ENCODE measurements around the gene CEP164.

Gene CEP164

DNA sequence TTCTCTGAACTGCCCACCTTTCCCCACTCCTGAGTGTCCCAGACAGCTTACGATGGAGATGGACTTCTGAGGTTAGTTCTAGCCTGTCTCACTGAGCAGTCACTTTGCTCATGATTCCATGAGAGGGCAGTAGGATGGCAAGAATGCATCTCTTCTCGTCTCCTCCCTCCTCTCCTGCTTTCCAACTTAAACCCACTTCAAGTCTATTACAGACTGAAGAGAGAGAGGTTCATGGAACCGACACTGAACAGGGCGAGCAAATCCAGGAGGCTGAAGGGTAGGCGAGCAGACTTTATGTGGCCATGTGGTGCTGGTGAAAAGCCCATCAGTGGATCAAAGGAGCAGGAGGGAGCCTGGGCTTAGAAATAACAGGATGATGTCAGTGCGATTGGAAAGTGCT, 38.6 kb downstream of the CEP164 start:
- DNase-seq (ENCODE audit: low read depth) = no peak

DNA sequence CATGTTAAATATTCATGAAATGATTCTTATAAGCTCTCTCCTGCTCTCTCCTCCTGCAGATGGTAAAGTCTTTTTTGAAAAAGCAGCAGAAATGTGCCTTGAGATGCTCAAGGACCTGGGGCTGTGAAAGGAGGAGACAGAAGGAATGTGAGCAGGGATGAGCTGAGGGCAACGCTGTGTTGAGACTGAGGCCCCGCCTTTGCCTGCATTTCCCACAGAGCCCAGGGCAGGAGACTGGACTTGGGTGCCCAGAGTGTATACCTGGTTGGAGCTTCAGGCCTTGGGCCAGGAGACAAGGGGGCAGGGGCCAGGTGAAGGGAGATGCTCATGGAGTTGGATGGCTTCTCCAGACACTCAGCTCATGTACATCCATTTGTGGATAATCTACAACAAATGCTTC, 39.2 kb downstream of the CEP164 start:
- DNase-seq (ENCODE audit: low read depth) = no peak

DNA sequence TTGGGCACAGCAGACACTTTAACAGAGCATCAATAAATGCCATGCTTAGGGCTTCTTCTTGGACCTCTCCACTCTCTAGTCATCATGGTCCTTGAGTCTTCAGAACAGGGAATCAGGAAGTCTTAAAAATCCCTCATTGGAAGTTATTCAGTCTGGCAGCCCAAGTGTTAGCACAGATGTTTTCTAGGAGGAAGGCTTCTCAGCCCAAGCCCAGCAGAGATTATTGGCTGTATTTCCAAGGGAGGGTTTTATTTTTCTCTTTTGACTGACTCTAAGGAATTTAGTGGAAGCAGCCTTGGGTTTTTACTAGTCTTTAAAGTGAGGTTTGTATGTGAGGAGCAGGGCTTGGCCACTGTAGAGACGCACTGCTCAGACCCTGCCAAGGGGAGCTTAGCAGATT, 41.9 kb downstream of the CEP164 start:
- no peak for DNase-seq (ENCODE audit: low read depth)

DNA sequence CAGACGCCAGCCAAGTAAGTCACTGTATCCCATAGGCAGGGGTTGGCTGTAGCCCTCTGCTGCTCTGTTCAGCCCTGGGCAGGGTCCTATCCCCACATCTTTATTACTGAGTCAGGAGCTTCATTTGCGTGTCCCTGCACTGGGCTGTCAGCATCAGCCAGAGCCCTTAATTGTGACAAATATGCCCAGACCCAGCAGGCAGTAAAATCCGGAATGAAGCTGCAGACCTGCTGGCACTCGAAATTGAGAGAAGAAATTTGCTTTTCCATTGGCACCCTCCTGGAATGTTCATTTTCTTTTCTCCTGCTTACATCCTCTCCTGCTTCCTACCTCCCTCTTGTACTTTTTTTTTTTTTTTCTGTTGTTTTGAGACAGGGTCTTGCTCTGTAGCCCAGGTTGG, 43.8 kb downstream of the CEP164 start:
- DNase-seq (ENCODE audit: low read depth) = no peak

DNA sequence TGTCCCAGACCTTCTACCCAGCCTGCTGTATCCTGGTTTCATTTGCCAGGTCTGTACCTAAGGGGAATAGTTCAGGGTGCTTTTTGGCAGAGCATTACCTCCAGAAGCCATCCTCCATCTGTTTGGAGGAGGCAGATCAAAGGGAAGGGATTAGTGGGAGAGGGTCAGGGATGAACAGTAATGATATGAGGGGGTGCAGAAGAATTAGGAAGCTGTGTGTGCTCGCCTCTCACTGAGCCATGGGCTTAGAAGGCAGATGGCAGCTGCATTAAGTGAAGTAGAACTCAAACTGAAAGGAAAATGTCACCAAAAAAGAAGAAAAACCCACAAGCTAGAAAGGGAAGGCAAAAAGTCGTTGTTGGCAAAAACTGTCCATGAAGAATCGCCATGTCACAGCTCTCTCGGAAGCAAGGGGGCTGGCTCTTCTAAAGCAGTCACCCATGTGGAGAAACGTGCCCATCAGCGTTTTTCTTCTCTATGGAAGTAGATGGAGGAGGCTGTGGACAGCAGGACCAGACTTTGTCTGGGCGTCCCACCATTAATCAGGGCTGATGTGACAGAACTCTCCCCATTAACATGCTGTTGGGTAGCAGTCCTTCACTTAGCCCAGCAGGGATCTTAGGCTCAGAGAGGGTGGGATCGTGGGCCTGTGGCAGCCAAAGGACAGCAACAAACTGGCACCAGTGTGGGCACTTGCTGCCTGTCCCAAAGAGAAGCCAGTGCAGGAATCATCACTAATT, 46.8 kb downstream of the CEP164 start:
- DNase-seq (ENCODE audit: low read depth) = no peak

DNA sequence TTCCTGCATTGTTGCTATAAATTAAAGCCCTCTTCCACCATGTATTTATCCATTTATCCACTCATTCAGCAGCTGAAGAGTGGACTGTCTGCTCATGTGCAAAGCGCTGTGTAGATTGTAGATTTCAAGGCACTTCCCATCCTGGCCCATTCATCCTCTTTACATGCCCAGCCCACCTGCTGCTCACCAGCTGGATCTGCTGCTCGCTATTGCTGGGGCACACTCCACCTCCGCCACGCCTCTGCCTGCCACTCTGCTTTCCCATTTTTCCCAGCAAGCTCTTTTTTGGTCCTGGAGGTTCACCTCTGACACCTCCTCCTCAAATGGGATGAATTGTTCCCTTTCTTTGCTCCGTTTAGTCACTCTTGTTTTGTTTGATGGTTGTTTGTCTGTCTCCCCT, 48.3 kb downstream of the CEP164 start:
- DNase-seq (ENCODE audit: low read depth) = no peak

DNA sequence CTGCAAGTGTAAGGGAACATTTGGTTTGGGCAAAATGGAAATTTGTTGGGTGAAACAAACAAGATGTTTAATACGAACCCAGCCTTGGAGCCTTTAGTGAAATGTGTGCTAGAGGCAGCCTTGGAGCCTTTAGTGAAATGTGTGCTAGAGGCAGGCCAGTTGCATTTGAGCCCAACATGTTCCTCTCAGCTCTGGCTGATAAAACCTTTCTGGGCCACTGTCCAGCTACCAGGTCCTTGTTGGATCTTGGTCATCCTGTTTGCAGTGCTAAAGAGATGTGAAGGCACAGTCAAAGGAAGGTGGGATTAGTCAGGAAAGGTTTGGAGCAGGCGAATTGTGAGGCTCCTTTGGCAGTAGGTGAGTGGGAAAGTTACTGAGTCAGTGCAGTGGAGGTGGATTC, 48.9 kb downstream of the CEP164 start:
- no peak for DNase-seq (ENCODE audit: low read depth)

DNA sequence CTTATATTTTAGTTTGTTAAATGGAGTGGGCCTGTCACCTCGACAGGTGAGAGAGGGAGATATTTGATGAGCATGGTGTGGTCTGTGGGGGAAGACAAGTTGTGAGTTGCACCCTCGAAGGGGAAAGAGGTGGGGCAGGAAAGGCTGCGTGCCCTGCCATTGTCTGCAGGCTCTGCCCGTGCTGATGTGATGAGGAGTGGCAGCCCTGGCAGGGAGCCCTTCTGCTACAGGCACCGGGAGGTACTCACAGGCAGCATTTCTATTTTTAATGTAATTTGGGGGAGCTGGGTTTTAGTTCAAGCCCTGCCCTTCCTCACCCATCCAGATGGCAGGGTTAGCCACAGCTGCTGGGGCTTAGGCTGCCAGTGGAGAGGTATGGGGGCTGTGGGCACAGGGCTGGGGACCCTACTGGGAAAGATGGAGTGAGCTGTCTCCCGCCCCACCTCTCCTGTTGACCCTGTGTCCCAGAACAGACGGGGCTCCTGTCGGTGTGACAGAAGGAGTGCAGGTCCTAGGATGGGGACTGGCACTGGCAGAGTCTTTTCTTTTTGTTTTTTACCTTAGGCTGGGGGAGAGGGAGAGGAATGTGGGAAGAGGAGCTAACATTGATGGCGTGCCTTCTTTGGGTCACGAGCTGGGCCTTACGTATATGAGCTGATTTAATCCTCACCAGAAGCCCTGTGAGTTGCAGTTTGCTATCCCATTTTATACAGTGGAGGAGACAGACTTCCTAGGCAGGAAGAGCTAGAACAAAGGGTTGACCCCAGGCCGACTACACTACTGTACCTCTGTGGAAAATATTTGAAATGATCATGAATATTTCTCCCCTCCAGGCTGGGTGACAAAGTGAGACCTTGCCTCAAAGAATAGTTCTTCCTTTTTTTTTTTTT, 51.6 kb downstream of the CEP164 start:
- DNase-seq (ENCODE audit: low read depth) = no peak

DNA sequence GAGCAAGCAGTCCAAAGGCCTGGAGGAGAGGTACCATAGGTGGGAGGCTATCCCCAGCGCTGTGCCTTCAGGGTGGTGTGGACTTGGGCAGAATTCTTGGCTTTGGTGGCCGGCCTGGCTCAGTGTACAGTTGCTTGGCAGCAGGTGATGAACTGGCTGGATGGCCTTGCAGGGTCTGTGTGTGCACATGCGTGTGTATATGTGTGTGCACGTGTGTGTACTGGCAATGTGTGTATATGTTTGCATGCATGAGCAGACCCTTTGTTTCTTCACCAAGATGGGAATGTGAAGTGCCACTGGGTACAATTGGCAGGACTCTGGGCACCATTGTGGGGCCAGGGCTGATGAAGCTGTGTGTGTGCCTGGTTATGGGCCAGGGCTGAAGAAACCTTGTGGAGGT, 53.0 kb downstream of the CEP164 start:
- DNase-seq (ENCODE audit: low read depth) = no peak

DNA sequence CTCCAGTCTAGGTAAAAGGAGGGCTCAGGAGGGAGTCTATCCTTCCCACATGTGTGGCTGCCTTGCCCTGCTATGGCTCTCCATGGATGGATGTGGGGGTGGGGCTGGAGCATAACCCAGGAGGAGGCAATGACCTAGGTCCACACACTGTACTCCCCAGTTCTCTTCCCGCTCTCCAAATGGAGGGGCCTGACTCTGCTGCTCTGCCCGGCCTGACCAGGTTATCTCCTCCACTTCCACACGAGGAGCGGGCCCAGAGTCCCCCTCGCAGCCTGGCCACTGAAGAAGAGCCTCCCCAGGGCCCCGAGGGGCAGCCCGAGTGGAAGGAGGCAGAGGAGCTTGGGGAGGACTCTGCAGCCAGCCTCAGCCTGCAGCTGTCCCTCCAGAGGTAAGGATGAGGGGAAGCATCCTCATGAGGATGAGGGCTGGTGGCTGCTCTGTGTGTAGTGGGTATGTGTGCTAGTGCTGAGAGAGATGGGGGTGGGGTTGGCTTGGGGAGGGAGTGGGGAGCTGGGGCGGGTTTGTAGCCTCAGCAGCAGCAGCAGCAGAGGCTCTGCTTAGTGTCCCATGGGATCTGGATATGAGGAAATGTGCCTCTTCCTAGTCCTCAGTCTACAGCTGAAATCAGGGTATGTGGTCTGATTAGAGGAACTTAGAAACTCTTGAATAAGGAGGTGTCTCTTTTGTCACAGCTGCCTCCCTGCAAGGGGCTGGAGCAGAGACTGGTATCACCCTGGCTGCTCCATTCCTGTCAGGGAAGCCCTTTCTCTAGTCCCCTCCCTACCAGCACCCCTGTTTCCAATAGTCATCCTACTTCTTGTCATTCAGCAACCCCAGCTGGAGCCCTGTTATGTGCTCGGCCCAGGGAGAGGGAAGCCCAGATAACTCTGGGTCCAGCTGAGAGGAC, 54.1 kb downstream of the CEP164 start:
- no peak for DNase-seq (ENCODE audit: low read depth)

DNA sequence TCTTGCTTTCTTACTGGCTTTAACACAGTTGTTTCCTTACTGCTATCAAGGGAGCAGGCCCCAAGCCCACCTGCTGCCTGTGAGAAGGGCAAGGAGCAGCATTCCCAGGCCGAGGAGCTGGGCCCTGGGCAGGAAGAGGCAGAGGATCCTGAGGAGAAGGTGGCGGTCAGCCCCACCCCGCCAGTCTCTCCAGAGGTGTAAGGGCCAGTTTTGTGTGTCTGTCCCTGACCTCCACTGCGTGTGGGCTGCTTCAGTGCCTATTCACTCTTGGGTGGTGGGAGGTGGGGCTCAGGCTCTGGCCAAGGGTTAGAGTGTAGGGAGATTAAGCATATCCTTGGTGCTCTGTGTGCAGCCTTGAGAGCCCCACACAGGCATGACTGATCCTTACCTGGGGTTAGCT, 55.1 kb downstream of the CEP164 start:
- no peak for DNase-seq (ENCODE audit: low read depth)

DNA sequence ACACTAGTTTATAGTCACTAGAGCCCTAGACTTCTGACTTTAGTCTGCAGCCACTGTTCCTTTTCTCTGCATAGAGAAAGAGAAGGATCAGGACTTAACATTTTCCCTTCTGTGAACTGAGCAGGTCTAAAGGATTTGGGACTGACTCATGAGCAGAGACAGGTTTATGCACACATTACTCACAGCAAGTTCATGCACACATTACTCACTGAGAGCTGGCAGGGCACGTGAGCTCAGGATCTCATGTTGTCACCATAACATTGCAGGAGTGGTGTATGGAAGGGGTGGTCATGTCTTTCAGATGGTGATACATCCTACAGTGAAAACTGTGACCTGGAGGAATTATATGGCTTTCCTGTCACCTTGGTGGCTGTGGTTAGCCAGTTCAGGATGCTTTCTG, 56.4 kb downstream of the CEP164 start:
- no peak for DNase-seq (ENCODE audit: low read depth)

DNA sequence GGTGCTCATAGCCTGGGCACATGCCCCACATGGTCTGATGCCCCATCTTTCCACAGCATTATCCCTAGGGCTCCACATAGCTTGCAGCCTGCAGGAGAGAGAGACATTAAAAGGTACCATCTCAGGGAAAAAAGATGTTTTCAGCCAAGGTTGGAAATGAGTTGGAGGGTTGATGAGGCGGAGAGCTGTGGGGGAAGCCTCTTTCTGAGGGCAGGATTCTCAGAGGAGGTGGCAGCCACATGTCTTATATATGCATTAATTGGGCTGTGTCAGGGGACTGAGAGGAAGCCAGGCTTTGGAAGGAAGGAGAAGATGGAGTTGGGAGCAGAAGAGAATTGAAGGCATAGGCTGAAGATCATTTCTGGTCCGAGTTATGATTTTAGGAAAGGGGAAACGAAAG, 57.8 kb downstream of the CEP164 start:
- no peak for DNase-seq (ENCODE audit: low read depth)

DNA sequence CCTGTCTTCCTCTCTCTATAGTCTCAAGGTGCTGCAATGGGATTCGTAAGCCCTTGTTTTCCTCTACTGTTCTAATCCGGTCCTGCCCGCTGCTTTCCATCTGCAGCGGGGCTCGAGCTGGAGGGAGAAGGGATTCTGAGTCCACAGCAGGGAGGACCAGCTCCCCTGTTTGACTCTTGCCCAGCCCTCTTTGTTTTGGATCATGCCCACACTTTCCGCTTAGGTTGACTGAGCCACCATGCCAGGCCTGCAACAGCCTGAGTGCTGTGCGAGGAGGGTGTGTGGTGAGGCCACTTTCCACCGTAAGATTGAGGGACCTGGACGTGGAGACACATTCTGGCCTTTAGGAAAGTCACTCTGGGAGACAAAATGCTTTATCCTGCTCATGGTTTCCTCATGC, 58.3 kb downstream of the CEP164 start:
- DNase-seq (ENCODE audit: low read depth) = no peak

DNA sequence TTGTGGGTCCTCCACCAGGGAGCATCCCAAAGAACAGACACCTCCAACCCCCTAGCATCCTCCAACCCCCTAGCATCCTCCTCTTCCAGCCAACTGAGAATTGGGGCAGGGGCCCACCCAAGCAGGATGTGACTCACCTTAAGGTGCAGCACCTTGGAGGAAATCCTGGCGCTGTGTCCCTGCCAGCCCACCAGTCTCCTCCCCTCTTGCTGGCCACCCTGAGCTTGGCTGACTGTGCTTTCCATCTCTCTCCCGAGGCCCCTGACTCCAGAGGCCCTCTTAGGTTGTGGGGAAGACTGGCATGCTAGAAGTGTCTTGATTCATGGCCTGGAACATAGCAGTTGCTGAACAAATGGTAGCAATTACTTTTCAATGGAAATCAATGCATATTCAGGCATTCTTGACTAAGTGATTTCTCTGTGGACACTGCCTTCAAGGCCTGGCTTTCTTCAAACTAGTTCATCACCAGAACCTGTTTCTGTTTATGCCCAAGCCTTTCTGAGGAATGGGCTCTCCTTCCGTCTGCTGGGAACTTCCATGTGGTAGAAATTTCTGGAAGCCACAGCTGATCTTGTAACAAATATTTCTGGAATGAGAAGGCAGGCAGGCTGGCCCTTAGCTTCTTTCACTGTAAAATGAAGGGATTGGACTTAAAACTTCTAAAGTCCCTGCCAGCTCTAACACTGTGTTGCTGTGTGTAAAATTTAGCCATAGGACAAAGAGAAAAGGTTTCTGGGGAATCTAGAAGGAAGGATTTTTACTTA, 60.5 kb downstream of the CEP164 start:
- DNase-seq (ENCODE audit: low read depth) = no peak

DNA sequence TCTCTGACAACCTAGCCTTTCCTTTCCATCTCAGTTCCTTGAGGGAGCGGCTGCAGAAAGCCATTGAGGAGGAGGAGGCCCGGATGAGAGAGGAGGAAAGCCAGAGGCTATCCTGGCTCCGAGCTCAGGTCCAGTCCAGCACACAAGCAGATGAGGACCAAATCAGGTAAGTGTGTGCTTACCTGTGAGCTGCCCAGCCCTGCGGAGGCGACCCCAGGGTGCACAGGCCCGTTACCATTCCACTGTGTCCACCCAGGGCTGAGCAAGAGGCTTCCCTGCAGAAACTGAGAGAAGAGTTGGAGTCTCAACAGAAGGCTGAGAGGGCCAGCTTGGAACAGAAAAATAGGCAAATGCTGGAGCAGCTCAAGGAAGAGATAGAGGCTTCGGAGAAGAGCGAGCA, 63.1 kb downstream of the CEP164 start:
- DNase-seq (ENCODE audit: low read depth) = no peak

DNA sequence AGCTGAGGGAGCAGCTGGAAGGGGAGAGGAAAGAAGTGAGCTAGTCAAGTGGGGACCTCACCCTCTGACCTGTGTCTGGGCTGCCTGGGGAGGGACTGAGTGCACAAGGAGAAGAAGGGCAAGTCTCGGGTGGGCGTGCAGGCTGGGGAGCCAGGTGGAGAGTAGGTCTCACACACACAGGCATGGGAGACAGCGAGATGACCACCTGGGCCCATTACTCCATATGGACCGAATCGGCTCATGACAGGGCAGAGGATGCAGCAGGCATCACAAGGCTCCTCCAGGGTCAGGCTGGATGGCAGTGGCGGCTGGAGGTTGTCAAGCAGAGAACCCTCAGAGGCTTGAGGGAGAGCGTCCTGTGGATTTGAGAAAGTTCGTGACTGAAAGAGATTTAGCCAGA, 63.5 kb downstream of the CEP164 start:
- DNase-seq (ENCODE audit: low read depth) = no peak

DNA sequence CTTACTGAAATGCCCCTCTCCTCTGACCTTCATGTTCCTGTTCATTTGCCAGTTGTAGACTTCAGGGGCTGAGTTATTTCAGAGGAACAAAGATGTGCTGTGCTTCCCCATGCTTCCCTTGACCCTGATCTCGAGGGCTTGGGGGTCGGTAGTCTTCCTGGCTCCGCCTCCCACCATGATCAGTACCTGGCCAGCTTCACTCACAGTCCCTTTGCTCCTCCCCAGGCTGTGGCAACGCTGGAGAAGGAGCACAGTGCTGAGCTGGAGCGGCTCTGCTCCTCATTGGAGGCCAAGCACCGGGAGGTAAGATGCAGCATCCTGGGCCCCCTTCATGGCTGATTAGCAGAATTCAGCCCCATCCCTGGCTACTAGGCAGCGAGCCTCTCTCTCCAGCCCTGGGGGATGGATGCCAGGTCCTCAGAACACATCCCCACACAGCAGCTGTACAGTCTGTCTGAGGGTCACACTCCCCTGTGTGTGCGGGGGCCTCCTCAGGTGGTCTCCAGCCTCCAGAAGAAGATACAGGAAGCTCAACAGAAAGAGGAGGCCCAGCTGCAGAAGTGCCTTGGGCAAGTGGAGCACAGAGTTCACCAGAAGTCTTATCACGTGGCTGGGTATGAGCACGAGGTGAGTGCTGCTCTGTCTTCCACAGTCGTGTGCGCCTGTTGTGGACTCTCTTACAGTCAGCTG, 64.5 kb downstream of the CEP164 start:
- DNase-seq (ENCODE audit: low read depth) = no peak

DNA sequence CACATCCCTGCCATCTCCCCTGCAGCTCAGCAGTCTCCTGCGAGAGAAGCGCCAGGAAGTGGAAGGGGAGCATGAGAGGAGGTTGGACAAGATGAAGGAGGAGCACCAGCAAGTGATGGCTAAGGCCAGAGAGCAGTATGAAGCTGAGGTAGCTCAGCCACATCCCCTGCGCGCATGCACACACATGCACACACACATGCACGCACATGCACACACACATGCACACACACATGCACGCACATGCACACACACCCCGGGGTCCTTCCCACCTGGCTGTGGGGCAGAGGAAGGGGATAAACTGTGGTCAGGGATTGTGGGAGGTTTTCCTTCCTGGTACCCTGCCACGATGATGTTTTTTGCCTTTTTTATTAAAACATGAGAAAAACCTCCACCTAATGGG, 65.3 kb downstream of the CEP164 start:
- DNase-seq (ENCODE audit: low read depth) = no peak

DNA sequence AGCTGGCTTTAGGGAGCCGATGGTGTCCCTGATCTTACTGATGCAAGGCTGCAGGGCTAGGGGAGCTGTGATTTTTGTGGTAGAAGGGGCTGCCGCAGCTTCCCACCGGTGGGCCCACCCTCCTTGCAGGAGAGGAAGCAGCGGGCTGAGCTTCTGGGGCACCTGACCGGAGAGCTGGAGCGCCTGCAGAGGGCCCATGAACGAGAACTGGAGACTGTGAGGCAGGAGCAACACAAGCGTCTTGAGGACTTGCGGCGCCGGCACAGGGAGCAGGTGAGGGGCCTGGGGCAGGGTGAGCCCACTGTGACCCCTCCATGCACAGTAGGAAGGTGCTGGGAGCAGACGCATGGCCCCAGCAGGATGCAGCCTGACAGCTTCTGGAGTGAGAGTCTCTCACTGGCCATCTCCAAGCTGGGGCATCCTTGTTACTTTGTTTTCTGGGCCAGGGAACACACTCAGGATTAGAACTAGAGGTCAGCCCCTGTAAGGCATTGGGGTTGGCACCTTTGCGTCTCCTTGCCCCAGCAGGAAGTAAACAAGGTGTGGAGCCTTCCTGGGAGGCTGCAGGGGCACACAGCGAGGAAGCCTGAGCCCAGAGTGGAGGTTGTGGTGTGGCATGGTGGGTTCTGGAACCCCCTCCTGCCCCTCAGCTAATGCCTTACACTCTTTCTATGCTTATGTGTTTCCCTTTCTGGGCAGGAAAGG, 66.7 kb downstream of the CEP164 start:
- no peak for DNase-seq (ENCODE audit: low read depth)

DNA sequence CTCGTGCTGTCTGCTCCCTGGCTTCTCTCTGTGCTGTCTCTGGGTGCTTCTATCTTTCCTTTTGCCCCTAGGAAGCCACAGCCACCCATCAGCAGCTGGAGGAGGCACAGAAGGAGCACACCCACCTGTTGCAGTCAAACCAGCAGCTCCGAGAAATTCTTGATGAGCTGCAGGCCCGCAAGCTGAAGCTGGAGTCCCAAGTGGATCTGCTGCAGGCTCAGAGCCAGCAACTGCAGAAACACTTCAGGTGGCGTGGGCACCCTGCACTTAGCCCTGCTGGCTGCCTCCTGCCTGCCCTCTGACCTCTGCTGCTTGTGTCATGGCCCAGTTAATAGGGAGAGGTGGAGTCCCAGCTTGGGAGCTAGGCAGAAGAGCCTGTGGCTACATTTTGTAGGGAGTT, 67.8 kb downstream of the CEP164 start:
- no peak for DNase-seq (ENCODE audit: low read depth)

Measured in activated T-cell treated with anti-CD3 and anti-CD28 coated beads for 1 hour (primary cell).